ENCODE measurements around the gene HIPK2. TPM values are rescaled to one million over a fixed set of nuclear protein-coding genes. Genes with fewer than 3 reads are reported as not detected.

Gene HIPK2
- total and polyA plus RNA-seq, 2 of the 4 experiments (the other 2 are of a cell fraction) = 22.0 to 27.1 TPM

GRCh38 chr7:139673762-139674161 lies 104.0 kb downstream of the HIPK2 start:
- Histone ChIP-seq H4K20me1 (ENCODE audit: insufficient read depth, low read length) (peaks cover 32% of the 10 kb centered on the region), H3K23ac (ENCODE audit: low read depth, low read length) (no peak overlapping the region), H4K8ac (ENCODE audit: low read depth in 2 of 2, low read length in 2 of 2) (peak overlapping the region in 1 of 2 experiments; percentile 36; a peak in 2 of 4 replicates), H4K5ac (ENCODE audit: low read depth, low read length) (no peak overlapping the region), H2AK9ac (replicated peaks; ENCODE audit: low read depth, low read length, poor library complexity) (no peak overlapping the region), H3K9ac (ENCODE audit: low read depth, low read length) (no peak overlapping the region), H3K9me1 (ENCODE audit: insufficient read depth, low read length) (peaks cover 28% of the 10 kb centered on the region), H2BK5ac (ENCODE audit: low read depth, low read length, poor library complexity, severe bottlenecking) (no peak overlapping the region), H2BK120ac (ENCODE audit: low read depth, low read length) (no peak overlapping the region), H2BK20ac (ENCODE audit: low read depth, low read length) (0 out of 2 replicates have a peak overlapping the region, but pooled peaks have one; percentile 20), H3K4me1 (ENCODE audit: control insufficient read depth, insufficient read depth, low read length) (peaks cover 17% of the 10 kb centered on the region), H3K4me3 (ENCODE audit: insufficient read depth, low read depth, low read length) (no peak overlapping the region), H3K14ac (replicated peaks; ENCODE audit: low read depth, low read length) (no peak overlapping the region; the same call in 1 of the 2 replicates), H4K91ac (ENCODE audit: insufficient read depth, low read depth, low read length) (no peak overlapping the region; the same call in 1 of the 2 replicates), H3K4ac (ENCODE audit: low read depth, low read length) (peak overlapping the region; percentile 51; the same call in 1 of the 2 replicates), H3K36me3 (ENCODE audit: control insufficient read depth, insufficient read depth, low read length) (peaks cover 22% of the 10 kb centered on the region), H3K9me3 (ENCODE audit: control insufficient read depth, insufficient read depth, low read length) (no peaks in the 10 kb centered on the region), H2AFZ (replicated peaks; ENCODE audit: low read length, poor library complexity) (no peak overlapping the region), H3K4me2 (ENCODE audit: low read depth, low read length) (no peak overlapping the region), H2BK15ac (ENCODE audit: low read depth, low read length) (0 out of 3 replicates have a peak overlapping the region, but pooled peaks have one; percentile 55), H2AK5ac (ENCODE audit: low read depth, low read length) (no peak overlapping the region; the same call in 1 of the 2 replicates), H3K56ac (ENCODE audit: extremely low read depth, insufficient read depth, low read length) (no peak overlapping the region), H3K79me1 (ENCODE audit: low read depth in 1 of 2, low read length in 2 of 2) (peaks cover 41 to 77% of the 10 kb centered on the region in 2 experiments), H3K27ac (ENCODE audit: insufficient read depth, low read length) (no peak overlapping the region), H3K18ac (ENCODE audit: low read depth, low read length) (no peak overlapping the region), H3K27me3 (ENCODE audit: control insufficient read depth, insufficient read depth, low read length) (no peaks in the 10 kb centered on the region)
- intact Hi-C loops (cut with micrococcal nuclease) (no loop called here), in situ Hi-C loops (cut with MboI; ENCODE audit: low sequenced_read_pairs) (no loop called here), dilution Hi-C loops (cut with HindIII; ENCODE audit: low sequenced_read_pairs, unreplicated experiment) (no loop called here)
- ATAC-seq (ENCODE audit: low read depth) = no peak
- no TSS peak for BruUV-seq (replicated peaks)
- no peak for TF ChIP-seq USF2 (IDR thresholded peaks at IDR 0.05; ENCODE audit: low read depth, low read length)
- TF ChIP-seq CTCF (conservative IDR thresholded peaks at IDR 0.05; ENCODE audit: low read depth, low read length) = no peak
- no peak for TF ChIP-seq NFE2L2 (IDR thresholded peaks at IDR 0.05; ENCODE audit: low read depth, low read length)
- no peak for TF ChIP-seq BHLHE40 (IDR thresholded peaks at IDR 0.05; ENCODE audit: low read depth, low read length)
- no peak for TF ChIP-seq MAZ (IDR thresholded peaks at IDR 0.05; ENCODE audit: borderline replicate concordance, low read depth, low read length)
- no peak for TF ChIP-seq RAD21 (IDR thresholded peaks at IDR 0.05; ENCODE audit: low read length)
- TF ChIP-seq RCOR1 (IDR thresholded peaks at IDR 0.05; ENCODE audit: insufficient replicate concordance, low read length) = no peak
- TF ChIP-seq ELK1 (IDR thresholded peaks at IDR 0.05; ENCODE audit: borderline replicate concordance, low read depth, low read length) = no peak
- TF ChIP-seq CEBPB (IDR thresholded peaks at IDR 0.05; ENCODE audit: low read depth, low read length) = no peak
- no peak for TF ChIP-seq RFX5 (IDR thresholded peaks at IDR 0.05; ENCODE audit: low read depth, low read length)
- no peak for TF ChIP-seq POLR2A (IDR thresholded peaks at IDR 0.05; ENCODE audit: low read depth, low read length)
- TF ChIP-seq MXI1 (IDR thresholded peaks at IDR 0.05; ENCODE audit: borderline replicate concordance, low read depth, low read length) = no peak
- no peak for TF ChIP-seq SMC3 (IDR thresholded peaks at IDR 0.05; ENCODE audit: low read depth, low read length)
- no peak for TF ChIP-seq MAFK (IDR thresholded peaks at IDR 0.05; ENCODE audit: low read depth, low read length)
- no peak for TF ChIP-seq FOS (IDR thresholded peaks at IDR 0.05; ENCODE audit: low read depth, low read length)
- no peak for TF ChIP-seq CHD1 (IDR thresholded peaks at IDR 0.05; ENCODE audit: low read depth, low read length)
- WGBS, 2 experiments (ENCODE audit: extremely low coverage in 2 of 2, insufficient read length in 1 of 2) = no CpG with 5 or more reads among the region's 6 CpGs
- ChIA-PET POLR2A (ENCODE audit: unreplicated experiment) (no interaction called here), CTCF (no interaction called here)
- no peak for DNase-seq

Data from IMR-90 (cell line).